LNCAP (cell line): ENCODE data around the gene NUDT2.

Experiments used
- CTCF ChIP-seq: fragments of 450-650 bp; IDR thresholded peaks from 2 replicates; pipeline ENCODE4 v1.5.1; 2017; ENCODE audit warnings: mild to moderate bottlenecking

Gene NUDT2

GRCh38 chr9:34338665-34339385, 9.5 kb downstream of the NUDT2 start:
- TF ChIP-seq CTCF = no peak

- TF ChIP-seq CTCF = no peak
These were observed 12.4 kb downstream of the NUDT2 start for GRCh38 chr9:34341659-34342295.

- TF ChIP-seq CTCF = no peak
These were observed 13.7 kb downstream of the NUDT2 start for GRCh38 chr9:34343090-34343489.

- TF ChIP-seq CTCF = no peak
These were observed 14.2 kb downstream of the NUDT2 start for GRCh38 chr9:34343605-34344004.

- TF ChIP-seq CTCF = no peak
These were observed 17.8 kb downstream of the NUDT2 start for GRCh38 chr9:34346873-34347799.

- TF ChIP-seq CTCF = no peak
These were observed 18.4 kb downstream of the NUDT2 start for GRCh38 chr9:34347800-34348158.

GRCh38 chr9:34349324-34349723, 20.0 kb downstream of the NUDT2 start:
- no peak for TF ChIP-seq CTCF
